ENCODE data around the gene MAU2.
"Not testable (repeated sequence)": the region's sequence is repeated elsewhere in the genome, so short reads cannot be mapped to it uniquely, and the experiment has no call there.

MAU2 gene

GRCh38 chr19:19372656-19373416 lies 52.2 kb downstream of the MAU2 start:
- no peak overlapping the region for H3K4me3 ChIP-seq (ENCODE audit: low read depth in 1 of 2, low read length in 2 of 2)
- H3K36me3 ChIP-seq (ENCODE audit: insufficient read depth, low read length) = no peaks in the 10 kb centered on the region
- H3K27me3 ChIP-seq (ENCODE audit: control insufficient read depth in 1 of 2, insufficient read depth in 2 of 2, low read length in 2 of 2) = no peaks in the 10 kb centered on the region
- H3K4me1 ChIP-seq (ENCODE audit: insufficient read depth, low read length) = peaks cover 7% of the 10 kb centered on the region
- no peaks in the 10 kb centered on the region for H3K9me3 ChIP-seq (ENCODE audit: low read length)
- no peak overlapping the region for H3K9ac ChIP-seq (ENCODE audit: low read length)
- no peak overlapping the region for H3K27ac ChIP-seq (ENCODE audit: low read depth, low read length)

GRCh38 chr19:19379527-19379926 lies 58.9 kb downstream of the MAU2 start:
- H3K9ac ChIP-seq (ENCODE audit: low read length) = no peak overlapping the region
- peaks cover 13% of the 10 kb centered on the region for H3K4me1 ChIP-seq (ENCODE audit: insufficient read depth, low read length)
- no peaks in the 10 kb centered on the region for H3K36me3 ChIP-seq (ENCODE audit: insufficient read depth, low read length)
- H3K4me3 ChIP-seq (ENCODE audit: low read depth in 1 of 2, low read length in 2 of 2) = no peak overlapping the region
- no peaks in the 10 kb centered on the region for H3K27me3 ChIP-seq (ENCODE audit: control insufficient read depth in 1 of 2, insufficient read depth in 2 of 2, low read length in 2 of 2)
- H3K9me3 ChIP-seq (ENCODE audit: low read length) = no peaks in the 10 kb centered on the region
- no peak overlapping the region for H3K27ac ChIP-seq (ENCODE audit: low read depth, low read length)

- H3K27me3 ChIP-seq (ENCODE audit: control insufficient read depth in 1 of 2, insufficient read depth in 2 of 2, low read length in 2 of 2); H3K4me3 ChIP-seq (ENCODE audit: low read depth in 1 of 2, low read length in 2 of 2); H3K36me3 ChIP-seq (ENCODE audit: insufficient read depth, low read length); H3K27ac ChIP-seq (ENCODE audit: low read depth, low read length); H3K9me3 ChIP-seq (ENCODE audit: low read length); H3K9ac ChIP-seq (ENCODE audit: low read length): not testable (repeated sequence)
- H3K4me1 ChIP-seq (ENCODE audit: insufficient read depth, low read length) = peaks cover 16% of the 10 kb centered on the region
Observed at GRCh38 chr19:19380316-19380715, 59.7 kb downstream of the MAU2 start.

- Histone ChIP-seq H3K36me3 (ENCODE audit: insufficient read depth, low read length) (no peaks in the 10 kb centered on the region), H3K9ac (ENCODE audit: low read length) (no peak overlapping the region), H3K4me1 (ENCODE audit: insufficient read depth, low read length) (peaks cover 17% of the 10 kb centered on the region), H3K27me3 (ENCODE audit: control insufficient read depth in 1 of 2, insufficient read depth in 2 of 2, low read length in 2 of 2) (no peaks in the 10 kb centered on the region), H3K27ac (ENCODE audit: low read depth, low read length) (no peak overlapping the region), H3K9me3 (ENCODE audit: low read length) (no peaks in the 10 kb centered on the region), H3K4me3 (ENCODE audit: low read depth in 1 of 2, low read length in 2 of 2) (no peak overlapping the region)
Observed at GRCh38 chr19:19381007-19381926, 60.6 kb downstream of the MAU2 start.

- Histone ChIP-seq H3K36me3 (ENCODE audit: insufficient read depth, low read length) (no peaks in the 10 kb centered on the region), H3K27ac (ENCODE audit: low read depth, low read length) (no peak overlapping the region), H3K4me3 (ENCODE audit: low read depth in 1 of 2, low read length in 2 of 2) (no peak overlapping the region), H3K4me1 (ENCODE audit: insufficient read depth, low read length) (peaks cover 25% of the 10 kb centered on the region), H3K27me3 (ENCODE audit: control insufficient read depth in 1 of 2, insufficient read depth in 2 of 2, low read length in 2 of 2) (no peaks in the 10 kb centered on the region), H3K9ac (ENCODE audit: low read length) (no peak overlapping the region), H3K9me3 (ENCODE audit: low read length) (no peaks in the 10 kb centered on the region)
Observed at GRCh38 chr19:19382118-19382517, 61.5 kb downstream of the MAU2 start.

GRCh38 chr19:19384486-19384885 lies 63.9 kb downstream of the MAU2 start:
- no peaks in the 10 kb centered on the region for H3K27me3 ChIP-seq (ENCODE audit: control insufficient read depth in 1 of 2, insufficient read depth in 2 of 2, low read length in 2 of 2)
- H3K36me3 ChIP-seq (ENCODE audit: insufficient read depth, low read length) = no peaks in the 10 kb centered on the region
- peak overlapping the region; percentile 76 for H3K27ac ChIP-seq (ENCODE audit: low read depth, low read length)
- peak overlapping the region; percentile 59 to 74 for H3K4me3 ChIP-seq (ENCODE audit: low read depth in 1 of 2, low read length in 2 of 2)
- H3K9me3 ChIP-seq (ENCODE audit: low read length) = no peaks in the 10 kb centered on the region
- peak overlapping the region; percentile 81 for H3K9ac ChIP-seq (ENCODE audit: low read length)
- H3K4me1 ChIP-seq (ENCODE audit: insufficient read depth, low read length) = peaks cover 23% of the 10 kb centered on the region

- peaks cover 23% of the 10 kb centered on the region for H3K4me1 ChIP-seq (ENCODE audit: insufficient read depth, low read length)
- no peaks in the 10 kb centered on the region for H3K27me3 ChIP-seq (ENCODE audit: control insufficient read depth in 1 of 2, insufficient read depth in 2 of 2, low read length in 2 of 2)
- peak overlapping the region; percentile 76 for H3K27ac ChIP-seq (ENCODE audit: low read depth, low read length)
- no peaks in the 10 kb centered on the region for H3K36me3 ChIP-seq (ENCODE audit: insufficient read depth, low read length)
- peak overlapping the region; percentile 81 for H3K9ac ChIP-seq (ENCODE audit: low read length)
- peak overlapping the region; percentile 59 to 74 for H3K4me3 ChIP-seq (ENCODE audit: low read depth in 1 of 2, low read length in 2 of 2)
- H3K9me3 ChIP-seq (ENCODE audit: low read length) = no peaks in the 10 kb centered on the region
Observed at GRCh38 chr19:19385131-19385895, 64.7 kb downstream of the MAU2 start.

- Histone ChIP-seq H3K4me3 (ENCODE audit: low read depth in 1 of 2, low read length in 2 of 2) (peak overlapping the region; percentile 54 to 88), H3K9me3 (ENCODE audit: low read length) (no peaks in the 10 kb centered on the region), H3K4me1 (ENCODE audit: insufficient read depth, low read length) (peaks cover 23% of the 10 kb centered on the region)
Observed at GRCh38 chr19:19385896-19386869, 65.6 kb downstream of the MAU2 start.

GRCh38 chr19:19387108-19387507 lies 66.5 kb downstream of the MAU2 start:
- H3K4me3 ChIP-seq (ENCODE audit: low read depth in 1 of 2, low read length in 2 of 2) = peak overlapping the region in 1 of 2 donors; percentile 54
- no peaks in the 10 kb centered on the region for H3K36me3 ChIP-seq (ENCODE audit: insufficient read depth, low read length)
- H3K27me3 ChIP-seq (ENCODE audit: control insufficient read depth in 1 of 2, insufficient read depth in 2 of 2, low read length in 2 of 2) = no peaks in the 10 kb centered on the region
- peaks cover 23% of the 10 kb centered on the region for H3K4me1 ChIP-seq (ENCODE audit: insufficient read depth, low read length)
- H3K9me3 ChIP-seq (ENCODE audit: low read length) = no peaks in the 10 kb centered on the region
- peak overlapping the region; percentile 67 for H3K9ac ChIP-seq (ENCODE audit: low read length)
- H3K27ac ChIP-seq (ENCODE audit: low read depth, low read length) = no peak overlapping the region

More at GRCh38 chr19:19385896-19386869, 65.6 kb downstream of the MAU2 start:
- Histone ChIP-seq H3K9ac (ENCODE audit: low read length) (peak overlapping the region; percentile 67), H3K27me3 (ENCODE audit: control insufficient read depth in 1 of 2, insufficient read depth in 2 of 2, low read length in 2 of 2) (no peaks in the 10 kb centered on the region), H3K27ac (ENCODE audit: low read depth, low read length) (peak overlapping the region; percentile 73), H3K36me3 (ENCODE audit: insufficient read depth, low read length) (no peaks in the 10 kb centered on the region)

Measured in muscle layer of colon (tissue), 2 donors.